ENCODE results near the gene SLC25A48.

The SLC25A48 gene

GRCh38 chr5:135859641-135860040, 25.2 kb downstream of the SLC25A48 start:
- no peak for DNase-seq (ENCODE audit: low read depth)

- DNase-seq (ENCODE audit: low read depth), result no peak
Measured at GRCh38 chr5:135861641-135862040, 27.2 kb downstream of the SLC25A48 start.

DNA sequence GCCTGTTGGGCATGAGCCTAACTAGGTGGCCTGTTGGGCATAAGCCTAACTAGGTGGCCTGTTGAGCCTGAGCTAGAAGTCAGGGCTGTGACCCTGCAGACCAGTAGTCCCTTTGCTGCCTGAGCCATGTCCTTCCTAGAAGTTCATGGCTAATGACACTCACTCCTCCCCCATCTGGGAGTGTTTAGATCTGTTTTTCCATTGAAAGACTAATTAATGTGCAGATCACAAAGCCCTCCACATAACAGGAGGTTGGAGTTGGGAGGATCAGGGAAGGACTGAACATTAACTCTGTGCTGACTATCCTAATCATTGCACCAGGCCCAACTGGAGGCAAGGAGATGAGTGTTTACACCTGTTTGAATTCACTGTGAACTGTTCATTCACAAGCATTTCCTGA, 27.6 kb downstream of the SLC25A48 start:
- no peak for DNase-seq (ENCODE audit: low read depth)

DNA sequence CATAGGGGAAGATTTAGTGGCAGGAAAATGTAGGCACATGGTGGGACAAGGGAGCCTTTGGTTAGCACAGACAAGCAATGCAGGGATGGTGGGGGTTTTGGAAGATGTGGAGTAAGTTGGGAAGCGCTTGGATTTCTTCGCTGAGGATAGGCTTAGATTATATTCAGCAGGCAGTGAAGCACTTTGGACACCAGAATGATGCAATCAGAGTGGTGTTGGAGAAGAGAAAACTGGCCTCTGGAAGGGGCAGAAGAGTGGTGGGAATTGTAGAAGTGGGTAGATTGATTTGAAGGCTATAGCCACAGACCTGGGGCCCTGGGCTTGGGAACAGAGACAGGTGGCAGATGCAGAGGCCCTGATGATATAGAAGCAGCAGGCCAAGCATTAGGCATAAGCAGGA, 28.3 kb downstream of the SLC25A48 start:
- no peak for DNase-seq (ENCODE audit: low read depth)

DNA sequence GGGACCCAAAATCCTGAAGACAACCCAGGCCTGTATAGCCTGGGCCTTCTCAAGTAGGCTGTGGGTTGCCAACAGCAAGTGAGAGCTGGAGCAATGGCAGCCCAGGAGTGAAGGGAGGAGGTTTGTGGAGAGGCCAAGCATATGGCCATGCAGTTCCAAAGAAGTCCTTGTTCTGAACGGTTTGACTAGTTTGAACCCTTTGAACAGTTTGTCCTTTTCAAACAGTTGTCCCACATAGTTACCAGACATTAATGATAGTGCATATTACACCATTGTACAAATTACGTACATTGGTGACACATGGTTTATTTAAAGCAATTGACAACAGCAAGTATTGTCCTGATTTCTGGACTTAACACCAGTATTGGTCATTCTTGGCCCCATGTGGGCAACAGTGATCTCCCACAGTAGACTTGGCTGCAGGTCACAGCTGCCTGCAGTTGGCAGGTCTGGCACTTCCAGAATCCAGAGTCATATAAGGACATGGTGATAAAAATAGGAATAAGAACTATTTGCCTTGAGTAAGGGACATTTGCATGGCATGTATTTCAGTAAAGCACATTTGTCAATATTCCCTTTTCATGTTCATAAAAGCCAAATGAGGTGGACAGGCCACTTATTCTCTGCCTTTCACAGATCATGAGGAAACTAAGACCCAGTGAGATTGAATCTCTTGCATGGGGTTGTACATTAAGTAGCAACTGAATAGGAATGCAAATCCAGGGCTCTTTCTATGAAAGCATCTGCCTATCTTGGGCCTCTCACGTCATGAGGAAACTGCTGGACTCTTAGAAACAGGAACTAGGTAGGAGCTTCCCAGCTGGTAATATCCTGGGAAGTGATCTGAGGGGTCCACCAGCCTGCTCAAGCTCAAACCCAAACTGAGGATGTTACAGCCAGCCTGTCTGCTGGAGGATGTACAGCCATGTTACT, 30.3 kb downstream of the SLC25A48 start:
- no peak for DNase-seq (ENCODE audit: low read depth)

GRCh38 chr5:135866016-135866415, 31.6 kb downstream of the SLC25A48 start:
- no peak for DNase-seq (ENCODE audit: low read depth)

- no peak for DNase-seq (ENCODE audit: low read depth)
Measured at GRCh38 chr5:135867599-135867998, 33.1 kb downstream of the SLC25A48 start.

GRCh38 chr5:135868681-135869080, 34.2 kb downstream of the SLC25A48 start:
- no peak for DNase-seq (ENCODE audit: low read depth)

- no peak for DNase-seq (ENCODE audit: low read depth)
Measured at GRCh38 chr5:135869276-135869675, 34.8 kb downstream of the SLC25A48 start.

DNA sequence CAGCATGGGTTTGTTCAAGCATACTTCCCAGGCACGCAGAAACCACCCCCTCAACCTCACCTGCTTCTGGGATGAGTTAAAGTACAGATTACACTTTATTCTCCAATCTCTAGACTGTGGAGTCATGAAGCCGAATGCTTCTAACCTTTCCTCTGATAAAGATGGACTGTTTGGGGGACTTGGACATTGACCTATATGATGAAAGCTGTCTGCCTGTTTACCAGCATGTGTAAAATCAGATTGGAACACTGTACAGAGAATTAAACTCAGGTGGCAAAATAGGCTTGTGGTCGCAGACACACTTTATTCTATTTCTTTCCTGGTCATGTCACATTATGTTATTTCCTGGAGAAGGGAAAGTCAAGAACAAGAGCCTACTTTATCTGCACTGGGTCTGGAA, 35.5 kb downstream of the SLC25A48 start:
- no peak for DNase-seq (ENCODE audit: low read depth)

DNA sequence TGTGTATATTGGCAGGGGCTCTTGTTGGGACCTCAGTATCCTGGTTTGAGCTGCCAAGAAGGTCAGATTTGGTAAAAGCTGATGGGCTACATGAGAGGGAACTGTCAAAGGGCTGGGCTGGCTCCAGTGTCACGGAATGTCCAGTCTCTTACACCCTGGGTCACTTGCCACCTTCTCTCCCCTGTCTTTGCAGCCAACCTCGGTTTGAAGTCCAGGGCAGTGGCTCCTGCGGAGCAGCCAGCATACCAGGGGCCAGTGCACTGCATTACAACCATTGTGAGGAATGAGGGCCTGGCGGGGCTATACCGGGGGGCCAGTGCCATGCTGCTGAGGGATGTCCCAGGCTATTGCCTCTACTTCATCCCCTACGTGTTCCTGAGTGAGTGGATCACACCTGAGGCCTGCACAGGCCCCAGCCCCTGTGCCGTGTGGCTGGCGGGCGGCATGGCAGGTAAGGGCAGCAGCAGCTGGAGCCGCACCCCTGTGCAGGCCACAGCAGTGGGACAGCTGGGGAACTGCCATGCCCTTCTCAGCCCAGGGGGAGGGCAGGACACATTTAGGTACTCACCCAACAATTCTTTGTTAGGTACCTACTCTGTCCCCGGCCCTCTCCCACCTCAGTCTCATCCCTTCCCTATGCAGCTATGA, 36.9 kb downstream of the SLC25A48 start:
- DNase-seq (ENCODE audit: low read depth), result no peak

- DNase-seq (ENCODE audit: low read depth), result no peak
Measured at GRCh38 chr5:135873831-135874230, 39.4 kb downstream of the SLC25A48 start.

GRCh38 chr5:135874461-135874860, 40.0 kb downstream of the SLC25A48 start:
- no peak for DNase-seq (ENCODE audit: low read depth)

DNA sequence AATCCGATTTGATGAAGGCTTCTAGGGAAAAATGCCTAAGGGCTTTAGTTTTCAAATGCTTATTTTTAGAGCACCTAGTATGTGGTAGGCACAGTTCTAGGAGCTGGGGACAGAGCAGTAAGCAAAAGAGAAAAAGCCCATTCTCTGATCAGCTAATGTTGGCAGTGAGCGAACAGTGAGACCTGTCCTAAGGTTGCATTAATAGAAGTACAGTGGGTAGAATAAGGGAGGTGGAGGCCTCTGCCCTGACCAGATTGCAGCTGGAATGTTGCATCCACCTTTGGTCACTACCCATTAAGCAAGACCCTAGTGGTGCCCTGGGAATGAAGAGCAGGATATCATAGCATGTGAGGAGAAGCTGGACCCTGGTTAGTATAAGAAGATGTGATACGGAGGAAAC, 41.1 kb downstream of the SLC25A48 start:
- DNase-seq (ENCODE audit: low read depth), result no peak

GRCh38 chr5:135876146-135876545, 41.7 kb downstream of the SLC25A48 start:
- DNase-seq (ENCODE audit: low read depth), result no peak

GRCh38 chr5:135877570-135878155, 43.2 kb downstream of the SLC25A48 start:
- DNase-seq (ENCODE audit: low read depth), result no peak

GRCh38 chr5:135878156-135878620, 43.7 kb downstream of the SLC25A48 start:
- no peak for DNase-seq (ENCODE audit: low read depth)

GRCh38 chr5:135879591-135879990, 45.1 kb downstream of the SLC25A48 start:
- DNase-seq (ENCODE audit: low read depth), result no peak

GRCh38 chr5:135880278-135880677, 45.8 kb downstream of the SLC25A48 start:
- no peak for DNase-seq (ENCODE audit: low read depth)

GRCh38 chr5:135880801-135881200, 46.3 kb downstream of the SLC25A48 start:
- DNase-seq (ENCODE audit: low read depth), result no peak

GRCh38 chr5:135881244-135881643, 46.8 kb downstream of the SLC25A48 start:
- DNase-seq (ENCODE audit: low read depth), result no peak

- no peak for DNase-seq (ENCODE audit: low read depth)
Measured at GRCh38 chr5:135881819-135882218, 47.4 kb downstream of the SLC25A48 start.

DNA sequence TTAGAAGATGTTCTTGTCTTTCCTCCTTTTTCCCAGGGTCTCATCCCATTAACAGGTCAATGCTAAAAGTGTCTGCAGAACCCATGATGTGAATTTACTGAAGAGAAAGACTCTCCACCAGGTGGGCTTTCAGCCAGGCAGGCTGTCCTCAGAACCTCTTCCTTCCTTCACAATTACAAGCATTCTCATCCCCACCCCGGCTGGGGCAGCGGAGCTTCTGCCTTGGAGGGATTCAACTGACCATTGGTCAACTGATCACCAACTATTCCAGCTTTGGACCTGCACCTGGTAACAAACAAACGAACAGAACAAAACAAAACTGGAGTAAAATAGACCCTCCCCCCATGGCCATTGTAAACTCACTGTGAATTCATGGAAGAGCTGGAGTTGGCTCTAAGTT, 48.6 kb downstream of the SLC25A48 start:
- DNase-seq (ENCODE audit: low read depth), result no peak
